HG03039 (cell line): ENCODE results near the gene FAM187B.

Experiments
- ATAC-seq: cut with Tn5 transposase; IDR thresholded peaks from one replicate; pipeline ENCODE4 v1.9.1; 2021; ENCODE audit warnings: mild to moderate bottlenecking, moderate library complexity; ENCODE audit not compliant: unreplicated experiment

Gene FAM187B

DNA sequence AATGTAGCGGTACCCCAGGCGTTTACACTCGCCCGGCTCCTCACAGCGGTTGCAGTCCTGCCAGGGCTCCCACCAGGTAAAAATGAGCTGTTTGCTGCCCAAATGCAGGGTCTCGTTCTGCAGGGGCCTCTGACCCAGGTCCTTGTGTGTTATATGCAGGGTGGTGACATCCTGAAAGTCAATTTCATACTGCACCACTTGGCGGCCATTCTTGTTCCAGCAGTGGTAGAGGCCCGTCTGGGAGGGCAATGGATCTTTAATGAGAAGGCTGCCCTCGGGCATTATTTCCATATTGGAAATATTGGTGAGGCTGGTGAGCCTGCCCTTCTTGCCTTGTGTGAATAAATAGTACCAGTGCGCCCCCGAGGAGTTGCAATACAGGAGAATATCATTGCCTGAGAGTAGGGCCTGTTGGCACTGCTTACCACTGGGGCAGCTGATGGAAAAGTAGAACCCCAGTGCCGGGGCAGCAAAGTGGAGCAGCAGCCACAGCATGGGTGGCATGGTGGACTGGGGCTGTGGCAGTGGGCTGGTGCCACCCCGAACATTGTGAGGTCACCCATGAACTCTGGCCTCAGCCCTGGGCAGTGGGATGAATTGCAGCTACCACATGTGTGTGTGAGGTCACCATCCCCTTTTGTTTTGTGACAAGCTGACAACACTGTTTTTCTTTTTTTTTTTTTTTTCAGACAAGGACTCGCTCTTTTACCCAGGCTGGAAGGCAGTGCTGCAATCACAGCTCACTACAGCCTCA lies at the start of gene FAM187B:
Gene FAM187B, minus strand, starts transcription at position 563 of the 754 bp plus-strand sequence. Its CDS starts 59 bp downstream, at position 504.
- no peak for ATAC-seq

DNA sequence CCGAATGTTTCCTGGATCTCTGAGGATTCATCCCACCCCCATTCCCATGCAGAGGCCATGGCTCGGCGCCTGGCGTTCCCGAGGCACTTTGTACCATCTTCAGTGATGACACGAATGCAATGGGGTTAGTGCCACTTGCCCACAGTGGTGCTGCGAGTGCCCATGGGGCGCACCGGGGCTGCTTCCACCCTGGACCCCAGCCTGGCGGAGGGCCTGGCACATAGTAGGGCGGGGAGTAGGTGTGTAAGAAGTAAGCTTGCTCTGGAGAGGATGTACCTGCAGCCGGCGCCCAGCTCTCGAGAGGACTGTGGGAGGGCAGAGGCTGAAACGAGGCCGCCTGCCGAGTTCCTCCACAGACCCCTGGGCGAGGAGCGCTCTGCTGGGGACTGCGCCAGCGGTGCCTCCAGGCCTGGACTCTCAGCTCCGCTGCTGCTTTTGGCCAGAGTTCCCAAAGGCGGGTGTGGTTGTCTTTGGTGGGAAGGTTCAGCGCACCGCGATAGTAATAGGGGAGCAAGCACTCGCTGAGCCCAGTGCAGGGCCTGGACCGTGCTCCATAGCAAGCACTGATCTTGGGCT lies 48.3 kb upstream of the FAM187B start:
- no peak for ATAC-seq

DNA sequence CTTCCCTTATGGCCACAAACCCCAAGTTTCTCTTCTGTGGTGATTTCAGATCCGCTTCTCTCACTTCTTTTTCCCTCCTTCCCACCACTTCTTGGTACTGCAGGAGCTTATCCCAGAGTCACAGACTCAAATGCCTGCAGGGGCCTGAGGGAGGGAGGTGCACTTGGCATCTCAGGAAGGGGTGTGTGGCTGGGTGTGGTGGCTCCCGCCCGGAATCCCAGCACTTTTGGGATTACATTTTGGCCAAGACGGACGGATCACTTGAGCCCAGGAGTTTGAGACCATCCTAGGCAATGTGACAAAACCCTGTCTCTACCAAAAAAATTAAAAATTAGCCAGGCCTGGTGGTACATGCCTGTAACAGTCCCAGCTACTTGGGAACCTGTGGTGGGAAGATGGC lies 45.8 kb upstream of the FAM187B start:
- ATAC-seq = no peak

DNA sequence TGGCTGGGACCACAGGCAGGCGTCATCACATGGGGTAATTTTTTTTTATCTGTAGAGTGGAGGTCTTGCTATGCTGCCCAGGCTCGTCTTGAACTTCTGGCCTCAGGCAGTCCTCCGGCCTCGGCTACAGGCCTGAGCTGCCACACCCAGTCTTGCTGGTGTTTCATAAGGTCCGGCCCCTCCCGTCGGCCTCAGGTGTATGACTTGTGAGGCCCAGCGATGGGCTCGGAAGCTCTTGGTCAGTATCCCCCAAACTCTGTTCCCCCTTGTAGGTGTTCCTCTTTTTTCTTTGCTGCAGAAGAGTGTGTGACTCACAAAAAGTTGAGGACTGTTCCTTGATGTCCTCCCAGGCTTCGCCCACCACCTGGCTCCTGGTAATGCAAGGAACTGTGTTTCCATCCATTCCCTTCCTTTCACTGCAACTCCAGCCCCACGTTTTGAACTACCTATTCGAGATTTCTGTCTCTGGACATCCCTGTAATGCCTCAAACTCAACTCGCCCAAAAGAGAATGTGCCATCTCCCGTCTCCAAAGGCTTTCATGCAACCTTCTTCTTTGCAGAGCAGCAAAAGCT lies 45.2 kb upstream of the FAM187B start:
- ATAC-seq = no peak

DNA sequence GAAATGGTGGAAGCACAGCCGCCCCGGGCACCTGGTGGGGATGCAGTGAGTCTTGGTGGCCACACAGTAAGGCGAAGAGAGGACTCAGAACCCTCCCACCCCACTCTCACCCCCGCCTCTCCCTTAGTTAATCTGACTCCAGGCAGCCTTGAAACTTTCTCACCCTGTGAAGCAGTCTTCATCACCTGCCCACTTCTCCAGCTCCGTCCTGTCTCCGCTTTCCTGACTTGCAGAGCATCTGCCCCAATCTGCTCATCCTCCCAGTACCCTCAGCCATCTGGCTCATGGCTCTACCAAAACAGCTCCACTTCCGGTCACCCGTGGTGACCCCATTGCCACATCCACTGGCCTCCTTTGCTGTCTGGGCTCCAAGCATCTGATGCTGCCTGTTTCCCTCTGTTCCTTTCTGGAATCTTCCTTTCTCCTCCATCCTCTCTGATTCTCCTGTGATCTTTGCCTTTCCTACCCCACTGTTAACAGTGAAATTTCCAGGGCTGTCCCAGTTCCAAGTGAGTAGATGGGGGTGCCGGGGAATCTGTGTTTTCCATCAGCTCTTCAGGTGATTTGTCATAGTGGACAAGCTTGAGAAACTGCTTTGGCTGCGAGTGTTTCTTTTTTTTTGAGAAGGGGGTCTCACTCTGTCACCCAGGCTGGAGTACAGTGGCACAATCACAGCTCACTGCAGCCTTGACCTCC lies 44.6 kb upstream of the FAM187B start:
- ATAC-seq = no peak

DNA sequence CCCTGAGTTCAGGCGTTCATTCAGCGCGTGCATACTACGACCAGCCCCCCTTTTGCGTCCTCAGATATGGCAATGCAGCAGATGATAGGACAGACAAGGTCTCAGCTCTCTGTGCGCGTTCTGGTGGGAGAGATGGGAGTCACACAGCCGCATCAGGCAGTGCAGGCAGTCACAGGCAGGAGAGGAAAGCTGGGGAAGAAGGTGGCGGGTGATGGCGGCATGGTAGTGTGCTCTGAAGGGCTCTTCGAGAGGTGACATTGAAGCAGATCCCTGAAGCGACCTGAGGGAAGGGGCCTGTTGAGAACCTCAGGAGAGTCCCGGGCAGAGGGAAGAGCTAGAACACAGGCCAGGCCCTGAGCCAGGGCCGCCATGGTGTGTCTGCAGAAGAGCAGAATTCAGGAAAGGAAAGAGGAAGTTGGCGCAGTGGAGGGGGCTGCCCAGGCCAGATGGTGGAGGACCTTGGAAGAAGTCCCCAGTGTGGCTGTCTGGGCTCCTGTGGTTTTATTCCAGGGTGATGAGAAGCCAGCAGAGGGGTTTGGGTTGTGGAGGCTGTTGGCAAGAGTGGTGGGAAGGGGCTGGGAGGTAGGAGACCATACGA lies 43.7 kb upstream of the FAM187B start:
- no peak for ATAC-seq

DNA sequence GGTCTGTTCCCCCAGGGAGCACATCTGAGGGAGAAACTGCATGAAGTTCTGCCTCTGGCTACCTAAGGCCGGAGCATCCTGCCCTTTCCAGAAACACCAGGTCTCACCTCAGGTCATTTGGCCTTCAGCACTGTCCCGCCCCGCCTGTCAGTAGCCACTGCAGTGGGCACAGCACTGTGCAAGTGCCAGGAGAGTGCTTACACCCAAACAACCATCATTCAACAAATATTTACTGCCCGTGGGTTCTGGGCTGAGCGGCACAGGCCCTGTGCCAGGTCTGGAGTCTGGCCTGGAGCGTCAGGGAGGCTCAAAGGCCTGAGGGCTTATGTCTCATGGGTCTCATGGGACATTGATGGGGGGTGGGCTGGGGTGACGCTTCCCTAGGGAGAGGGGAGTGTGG lies 43.0 kb upstream of the FAM187B start:
- no peak for ATAC-seq

DNA sequence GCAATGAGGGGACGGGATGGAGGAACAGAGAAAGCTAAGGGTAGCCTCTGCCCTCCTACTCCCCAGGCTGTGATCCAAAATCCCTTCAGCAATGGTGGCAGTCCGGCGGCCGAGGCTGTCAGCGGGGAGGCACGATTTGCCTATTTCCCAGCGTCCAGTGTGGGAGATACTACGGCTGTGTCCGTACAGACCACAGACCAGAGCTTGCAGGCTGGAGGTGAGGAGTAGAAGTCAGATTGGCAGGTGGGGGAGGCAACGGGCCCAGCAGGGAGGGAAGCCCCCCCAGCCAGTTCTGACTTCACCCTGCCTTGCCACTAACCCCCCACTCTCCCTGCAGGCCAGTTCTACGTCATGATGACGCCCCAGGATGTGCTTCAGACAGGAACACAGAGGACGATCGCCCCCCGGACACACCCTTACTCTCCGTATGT lies 41.9 kb upstream of the FAM187B start:
- ATAC-seq = no peak

DNA sequence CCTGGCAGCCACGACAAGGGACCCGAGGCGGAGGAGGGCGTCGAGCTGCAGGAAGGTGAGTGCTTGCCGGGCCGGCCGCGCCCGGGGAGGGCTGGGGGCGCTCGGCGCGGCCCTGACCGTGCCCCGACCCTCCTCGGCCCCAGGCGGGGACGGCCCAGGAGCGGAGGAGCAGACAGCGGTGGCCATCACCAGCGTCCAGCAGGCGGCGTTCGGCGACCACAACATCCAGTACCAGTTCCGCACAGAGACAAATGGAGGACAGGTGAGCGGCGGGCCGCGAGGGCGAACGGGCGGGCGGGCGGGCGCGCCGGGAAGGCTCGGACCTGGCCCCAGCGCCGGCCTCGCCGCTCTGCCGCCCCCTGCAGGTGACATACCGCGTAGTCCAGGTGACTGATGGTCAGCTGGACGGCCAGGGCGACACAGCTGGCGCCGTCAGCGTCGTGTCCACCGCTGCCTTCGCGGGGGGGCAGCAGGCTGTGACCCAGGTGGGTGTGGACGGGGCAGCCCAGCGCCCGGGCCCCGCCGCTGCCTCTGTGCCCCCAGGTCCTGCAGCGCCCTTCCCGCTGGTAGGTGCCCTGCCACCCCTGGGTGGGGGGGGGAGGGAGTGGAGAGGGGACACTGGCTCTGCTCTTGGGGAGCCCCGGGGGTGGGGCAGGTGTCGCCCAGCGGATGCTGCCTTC lies 41.0 kb upstream of the FAM187B start:
- peak; percentile 41 for ATAC-seq

DNA sequence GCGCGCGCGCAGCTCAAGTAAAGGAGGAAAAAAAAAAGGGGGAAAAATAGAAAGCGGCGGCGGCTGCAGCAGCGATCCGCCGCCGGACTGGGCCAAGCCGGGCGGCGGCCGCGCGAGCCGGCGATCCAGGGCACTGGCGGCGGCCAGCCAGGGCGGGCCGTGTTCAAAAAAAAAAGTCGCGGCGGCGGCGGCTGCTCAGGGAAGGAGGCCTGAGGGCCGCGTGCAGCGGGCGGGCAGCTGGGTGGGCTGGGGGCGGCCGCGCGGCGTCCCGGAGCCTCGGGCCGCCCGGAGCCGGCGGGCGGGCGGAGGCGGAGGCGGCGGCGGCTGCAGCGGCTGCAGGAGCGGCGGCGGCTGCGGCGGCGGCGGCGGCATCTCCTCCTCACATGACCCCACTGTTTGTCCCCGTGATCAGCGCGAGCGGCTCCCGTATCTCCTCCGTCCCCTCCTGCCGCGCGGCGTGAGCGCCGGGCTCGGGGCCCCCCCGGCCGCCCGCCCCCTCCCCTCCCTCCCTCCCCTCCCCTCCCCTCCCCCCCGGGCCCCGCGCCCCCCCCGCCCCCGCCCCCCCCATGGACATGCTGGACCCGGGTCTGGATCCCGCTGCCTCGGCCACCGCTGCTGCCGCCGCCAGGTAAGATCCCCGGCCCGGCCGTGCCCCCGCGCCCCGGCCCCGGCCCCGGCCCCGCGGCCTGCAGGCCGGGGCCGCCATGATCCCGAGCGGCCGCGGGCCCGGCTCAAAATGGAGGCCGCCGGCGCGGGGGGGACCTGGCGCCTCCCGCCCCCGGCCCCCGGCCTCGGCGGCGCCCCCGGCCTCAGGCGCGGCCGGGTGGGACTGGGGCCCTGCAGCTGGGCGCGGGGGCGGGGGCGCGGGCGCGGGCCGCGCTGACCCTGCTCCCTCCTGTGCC lies 40.2 kb upstream of the FAM187B start, which contains the start of gene USF2:
Gene USF2, plus strand, starts transcription at position 427 of the 902 bp plus-strand sequence. Its CDS starts 140 bp downstream, at position 567.
- ATAC-seq = peak; percentile 14

DNA sequence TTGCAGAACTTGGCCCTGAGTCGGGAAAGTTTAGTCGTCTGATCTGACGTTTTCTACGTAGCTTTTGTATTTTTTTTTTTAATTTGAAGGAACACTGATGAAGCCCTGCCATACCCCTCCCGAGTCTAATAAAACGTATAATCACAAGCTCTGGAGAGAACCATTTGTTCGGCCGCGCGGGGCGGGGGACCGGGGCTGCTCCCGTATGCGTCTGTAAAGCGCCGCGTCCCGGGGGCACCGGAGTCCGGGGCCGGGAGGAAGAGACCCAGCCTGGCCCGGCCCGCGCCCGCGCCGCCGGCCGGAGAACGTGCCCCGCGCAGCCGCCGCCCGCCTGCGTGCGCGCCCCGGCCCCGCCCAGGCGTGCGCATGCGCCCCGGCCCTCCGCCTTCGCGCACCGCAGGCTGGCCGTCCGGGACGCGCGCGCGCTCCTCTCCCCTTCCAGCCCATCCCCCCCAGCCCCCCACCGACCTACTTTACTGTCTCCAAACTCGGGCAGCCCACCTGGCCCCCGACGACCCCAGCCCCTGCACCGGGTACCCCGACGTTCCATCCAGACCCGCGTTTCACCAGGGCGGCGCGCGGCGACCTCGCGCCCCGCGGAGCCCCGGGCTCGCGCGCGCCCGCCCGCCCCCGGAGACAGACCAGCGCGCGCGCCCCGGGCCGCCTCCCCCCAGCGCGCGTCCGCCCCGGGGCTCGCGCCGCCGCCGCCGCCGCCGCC lies 39.4 kb upstream of the FAM187B start:
- peak; percentile 41 for ATAC-seq

DNA sequence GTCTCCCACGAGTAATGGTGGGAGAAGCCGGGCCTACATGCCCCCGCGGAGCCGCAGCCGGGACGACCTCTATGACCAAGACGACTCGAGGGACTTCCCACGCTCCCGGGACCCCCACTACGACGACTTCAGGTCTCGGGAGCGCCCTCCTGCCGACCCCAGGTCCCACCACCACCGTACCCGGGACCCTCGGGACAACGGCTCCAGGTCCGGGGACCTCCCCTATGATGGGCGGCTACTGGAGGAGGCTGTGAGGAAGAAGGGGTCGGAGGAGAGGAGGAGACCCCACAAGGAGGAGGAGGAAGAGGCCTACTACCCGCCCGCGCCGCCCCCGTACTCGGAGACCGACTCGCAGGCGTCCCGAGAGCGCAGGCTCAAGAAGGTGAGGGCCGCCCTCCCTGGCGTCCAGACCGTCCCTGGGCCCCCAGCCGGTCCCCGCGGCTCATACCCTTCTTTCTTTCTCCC lies 38.8 kb upstream of the FAM187B start:
- no peak for ATAC-seq

DNA sequence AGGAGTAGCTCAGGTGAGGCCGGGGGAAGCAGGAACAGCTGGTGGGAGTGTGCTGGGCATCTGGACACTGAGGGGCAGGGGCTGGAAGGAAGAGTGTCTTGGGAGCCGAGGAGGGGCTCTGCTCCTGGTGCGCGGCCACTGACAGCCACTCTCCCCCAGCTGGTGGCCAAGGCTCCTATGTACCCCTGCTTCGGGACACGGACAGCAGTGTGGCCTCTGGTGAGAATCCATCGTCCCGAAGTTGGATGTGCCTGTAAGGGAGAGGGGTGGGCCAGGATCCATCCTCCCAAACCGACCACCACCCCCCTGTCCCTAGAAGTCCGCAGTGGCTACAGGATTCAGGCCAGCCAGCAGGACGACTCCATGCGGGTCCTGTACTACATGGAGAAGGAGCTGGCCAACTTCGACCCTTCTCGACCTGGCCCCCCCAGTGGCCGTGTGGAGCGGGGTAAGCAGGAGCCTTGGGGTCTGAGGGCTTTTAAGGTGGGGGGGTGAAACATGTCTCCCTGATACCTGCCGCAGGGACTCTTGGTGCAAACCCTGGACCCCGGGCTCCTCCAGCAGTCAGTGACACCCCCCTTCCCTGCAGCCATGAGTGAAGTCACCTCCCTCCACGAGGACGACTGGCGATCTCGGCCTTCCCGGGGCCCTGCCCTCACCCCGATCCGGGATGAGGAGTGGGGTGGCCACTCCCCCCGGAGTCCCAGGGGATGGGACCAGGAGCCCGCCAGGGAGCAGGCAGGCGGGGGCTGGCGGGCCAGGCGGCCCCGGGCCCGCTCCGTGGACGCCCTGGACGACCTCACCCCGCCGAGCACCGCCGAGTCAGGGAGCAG lies 38.2 kb upstream of the FAM187B start:
- ATAC-seq = no peak

DNA sequence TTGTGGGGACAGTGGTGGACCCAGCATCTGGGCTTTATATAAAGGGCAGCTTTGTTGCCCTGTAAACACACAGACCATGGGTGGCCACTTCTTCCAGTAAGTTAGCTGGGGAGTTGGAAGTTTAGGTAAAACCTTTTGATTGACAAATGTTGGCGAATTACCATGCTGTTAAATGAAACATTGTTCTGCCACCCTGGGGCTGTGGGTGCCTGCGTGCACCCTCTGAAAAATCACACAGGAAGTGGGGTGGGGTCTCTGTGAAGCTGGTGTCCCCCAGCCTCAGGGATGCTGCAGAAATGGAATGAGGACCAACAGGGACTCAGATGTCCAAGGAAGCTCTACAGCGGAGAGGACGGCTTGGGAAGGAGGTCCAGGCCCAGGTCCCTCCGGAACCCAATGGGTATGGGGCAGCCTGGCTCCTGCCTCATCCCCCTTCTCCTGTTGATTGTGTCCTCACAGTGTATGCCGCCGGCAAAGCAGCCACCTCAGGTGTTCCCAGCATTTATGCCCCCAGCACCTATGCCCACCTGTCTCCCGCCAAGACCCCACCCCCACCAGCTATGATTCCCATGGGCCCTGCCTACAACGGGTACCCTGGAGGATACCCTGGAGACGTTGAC lies 37.5 kb upstream of the FAM187B start:
- no peak for ATAC-seq

DNA sequence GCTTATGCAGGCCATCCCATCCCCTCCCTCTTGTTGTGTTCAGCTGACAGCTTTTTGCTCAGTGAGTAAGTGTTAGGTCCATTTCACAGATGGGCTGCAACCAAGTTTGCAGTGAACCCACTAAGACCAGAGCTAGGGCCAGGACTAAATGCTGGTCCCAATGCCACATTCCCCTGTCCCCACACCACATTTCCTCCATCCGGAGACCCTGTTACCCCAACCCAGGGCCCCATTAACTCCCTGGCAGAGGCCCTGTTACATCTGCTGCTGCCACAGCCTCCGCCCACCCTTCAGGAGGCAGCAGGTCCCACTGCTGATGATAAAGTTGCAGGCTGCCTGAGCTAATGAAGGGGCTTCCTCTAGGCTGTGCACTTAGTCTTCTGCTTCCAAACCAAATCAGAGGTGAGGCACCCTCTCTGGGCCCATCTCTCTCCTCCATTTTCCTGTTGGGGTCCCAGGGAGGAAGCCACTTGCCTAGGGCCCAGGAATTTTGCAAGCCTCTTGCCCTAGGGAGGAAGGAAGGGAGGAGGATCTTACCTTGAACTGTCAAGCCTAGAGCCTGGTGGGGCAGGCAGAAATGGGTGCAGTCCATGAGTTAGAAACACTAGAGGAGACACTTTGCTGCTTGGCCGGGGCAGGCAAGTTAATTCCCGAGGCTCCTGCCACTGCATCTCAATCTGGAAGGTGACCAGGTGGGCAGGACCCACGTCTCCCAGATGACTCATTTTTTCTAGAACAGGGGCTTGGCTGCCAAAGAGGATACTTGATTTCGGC lies 36.8 kb upstream of the FAM187B start:
- ATAC-seq = no peak

DNA sequence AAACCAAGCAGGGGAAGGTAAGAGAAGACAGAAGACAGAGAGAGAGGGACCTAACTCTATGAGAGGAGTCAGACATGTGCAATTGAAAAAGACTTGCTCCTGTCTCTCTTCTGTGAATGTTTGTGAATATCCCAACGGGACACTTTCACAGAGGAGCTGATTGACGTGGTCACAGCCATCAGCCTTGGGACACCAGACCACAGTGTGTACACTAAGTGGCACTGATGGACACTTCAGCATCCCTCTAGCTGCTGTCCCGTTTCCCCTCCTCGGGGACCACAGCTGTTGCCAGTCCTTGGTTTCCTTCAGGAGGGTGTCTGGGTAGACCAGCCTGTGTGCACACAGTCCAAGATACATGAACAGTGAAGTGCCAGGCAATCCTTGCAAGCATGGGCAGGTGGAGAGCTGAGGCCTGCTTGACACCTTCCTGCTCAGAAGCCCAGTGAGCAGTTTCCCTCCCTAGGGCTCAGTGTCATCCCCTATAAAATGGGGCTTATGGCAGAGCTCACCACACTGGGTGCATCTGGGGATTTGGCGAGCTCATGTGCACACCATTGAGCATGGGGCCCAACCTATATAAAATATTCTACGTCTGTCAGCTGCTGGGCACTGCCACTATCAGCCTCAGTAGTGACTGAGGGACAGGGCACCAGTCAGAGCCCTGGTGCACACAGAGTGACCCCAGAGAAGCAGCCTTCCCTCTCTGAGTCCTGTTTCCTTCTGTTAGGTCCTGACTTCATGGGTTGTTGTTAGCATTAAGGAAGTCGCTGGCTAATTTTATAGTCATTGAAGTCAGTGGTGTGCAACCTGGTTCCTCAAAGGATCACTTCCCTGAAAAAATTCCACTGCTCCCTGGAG lies 36.0 kb upstream of the FAM187B start:
- no peak for ATAC-seq
